Measurements from ENCODE around the gene AQP1. TPM values are rescaled to one million over a fixed set of nuclear protein-coding genes. Genes with fewer than 3 reads are reported as not detected.

The AQP1 gene
- 0.15 TPM in 1 of 2 replicates, not detected in the other for total RNA-seq (2021)
- long read RNA-seq = 0 reads

DNA sequence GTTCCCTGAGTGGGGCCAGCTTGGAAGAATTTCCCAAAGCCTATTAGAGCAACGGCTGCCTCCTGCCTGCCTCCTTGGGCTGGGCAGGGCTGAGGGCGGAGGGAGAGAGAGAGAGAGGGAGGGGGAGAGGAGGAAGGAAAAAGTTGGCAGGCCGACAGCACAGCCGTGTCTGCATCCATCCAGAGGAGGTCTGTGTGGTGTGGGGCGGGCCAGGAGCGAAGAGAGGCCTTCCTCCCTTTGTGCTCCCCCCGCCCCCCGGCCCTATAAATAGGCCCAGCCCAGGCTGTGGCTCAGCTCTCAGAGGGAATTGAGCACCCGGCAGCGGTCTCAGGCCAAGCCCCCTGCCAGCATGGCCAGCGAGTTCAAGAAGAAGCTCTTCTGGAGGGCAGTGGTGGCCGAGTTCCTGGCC lies at the start of gene AQP1:
Gene AQP1, plus strand, starts transcription at position 293 of the 409 bp plus-strand sequence. Its CDS starts 57 bp downstream, at position 350.
- Histone ChIP-seq H2BK120ac (ENCODE audit: low read depth, low read length, poor library complexity, severe bottlenecking) (no peak within 1 kb of the TSS), H2BK20ac (ENCODE audit: low read depth, low read length, poor library complexity, severe bottlenecking) (no peak within 1 kb of the TSS), H3K14ac (ENCODE audit: insufficient read depth, low read length) (no peak within 1 kb of the TSS), H3K79me2 (ENCODE audit: insufficient read depth, low read length) (no peaks in the 10 kb centered on the region), H2BK5ac (ENCODE audit: insufficient read length, low read length) (no peak within 1 kb of the TSS), H3K27me3 (ENCODE audit: insufficient read depth, low read length) (no peaks in the 10 kb centered on the region), H3K23me2 (ENCODE audit: insufficient read length, low read depth, low read length, poor library complexity, severe bottlenecking) (no peaks in the 10 kb centered on the region), H3K56ac (ENCODE audit: insufficient read length, low read depth, low read length) (no peak within 1 kb of the TSS), H3K4me1 (ENCODE audit: insufficient read depth, low read length) (no peaks in the 10 kb centered on the region), H4K5ac (ENCODE audit: insufficient read length, low read depth, low read length) (no peak within 1 kb of the TSS), H3K4ac (ENCODE audit: low read depth, low read length) (no peak within 1 kb of the TSS), H3K9ac (ENCODE audit: extremely low read depth, insufficient read length, low read length) (no peak within 1 kb of the TSS), H3K27ac (ENCODE audit: insufficient read length, low read depth, low read length) (no peak within 1 kb of the TSS), H4K8ac (replicated peaks; ENCODE audit: insufficient read length, low read depth, low read length) (no peak within 1 kb of the TSS), H3K4me2 (ENCODE audit: insufficient read depth, insufficient read length, low read length) (no peak within 1 kb of the TSS), H3K18ac (ENCODE audit: insufficient read length, low read depth, low read length) (no peak within 1 kb of the TSS), H3K23ac (ENCODE audit: insufficient read length, low read depth, low read length) (no peak within 1 kb of the TSS), H3T11ph (ENCODE audit: low read length) (no peak within 1 kb of the TSS), H2AK5ac (ENCODE audit: insufficient read length, low read length) (no peak within 1 kb of the TSS), H4K91ac (ENCODE audit: insufficient read length, low read depth, low read length) (no peak within 1 kb of the TSS), H2BK12ac (ENCODE audit: insufficient read length, low read depth, low read length) (no peak within 1 kb of the TSS), H4K20me1 (ENCODE audit: control insufficient read depth, insufficient read depth, insufficient read length) (no peaks in the 10 kb centered on the region), H3K9me3 (ENCODE audit: control insufficient read depth, low read depth, low read length) (no peaks in the 10 kb centered on the region), H2BK15ac (ENCODE audit: low read depth, low read length) (no peak within 1 kb of the TSS), H2AFZ (ENCODE audit: low read length) (no peak within 1 kb of the TSS), H3K79me1 (ENCODE audit: insufficient read depth, low read depth, low read length, poor library complexity, severe bottlenecking) (no peaks in the 10 kb centered on the region)
- H3K4me3 Mint-ChIP-seq = no peak within 1 kb of the TSS; a peak in 1 of 5 replicates
- peaks cover 13 to 36% of the 10 kb centered on the region in 2 experiments for H3K4me1 Mint-ChIP-seq
- TF ChIP-seq, protein P1, sequence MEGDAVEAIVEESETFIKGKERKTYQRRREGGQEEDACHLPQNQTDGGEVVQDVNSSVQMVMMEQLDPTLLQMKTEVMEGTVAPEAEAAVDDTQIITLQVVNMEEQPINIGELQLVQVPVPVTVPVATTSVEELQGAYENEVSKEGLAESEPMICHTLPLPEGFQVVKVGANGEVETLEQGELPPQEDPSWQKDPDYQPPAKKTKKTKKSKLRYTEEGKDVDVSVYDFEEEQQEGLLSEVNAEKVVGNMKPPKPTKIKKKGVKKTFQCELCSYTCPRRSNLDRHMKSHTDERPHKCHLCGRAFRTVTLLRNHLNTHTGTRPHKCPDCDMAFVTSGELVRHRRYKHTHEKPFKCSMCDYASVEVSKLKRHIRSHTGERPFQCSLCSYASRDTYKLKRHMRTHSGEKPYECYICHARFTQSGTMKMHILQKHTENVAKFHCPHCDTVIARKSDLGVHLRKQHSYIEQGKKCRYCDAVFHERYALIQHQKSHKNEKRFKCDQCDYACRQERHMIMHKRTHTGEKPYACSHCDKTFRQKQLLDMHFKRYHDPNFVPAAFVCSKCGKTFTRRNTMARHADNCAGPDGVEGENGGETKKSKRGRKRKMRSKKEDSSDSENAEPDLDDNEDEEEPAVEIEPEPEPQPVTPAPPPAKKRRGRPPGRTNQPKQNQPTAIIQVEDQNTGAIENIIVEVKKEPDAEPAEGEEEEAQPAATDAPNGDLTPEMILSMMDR (conservative IDR thresholded peaks at IDR 0.05) = no peak
- no peaks in the 10 kb centered on the region for H3K9me3 Mint-ChIP-seq
- peaks cover 3% of the 10 kb centered on the region for H3K27me3 Mint-ChIP-seq (ENCODE audit: low read depth)
- no CpG with 5 or more reads among the region's 12 CpGs for WGBS (ENCODE audit: extremely low coverage, insufficient read length, low lambda C conversion rate)
- H3K27ac Mint-ChIP-seq = peak within 1 kb of the TSS in 1 of 3 experiments; percentile 53; a peak in 2 of 7 replicates
- DNase-seq = no peak
- H3K36me3 Mint-ChIP-seq (ENCODE audit: insufficient read depth in 1 of 3, low read depth in 3 of 3) = no peaks in the 10 kb centered on the region

Data from H9 (cell line).